WTC11 (cell line): ENCODE measurements around the gene MOB3B.

Experiments
- ARID4B ChIP-seq: sonication (generic); formaldehyde crosslinking; IDR thresholded peaks from 2 replicates; pipeline ENCODE4 v1.8.0; 2023; ENCODE audit warnings: missing genetic modification reagents, mild to moderate bottlenecking, borderline replicate concordance
- ATF1 ChIP-seq: sonication (generic); formaldehyde crosslinking; IDR thresholded peaks from 2 replicates; pipeline ENCODE4 v1.8.1; 2023; ENCODE audit warnings: mild to moderate bottlenecking, moderate library complexity, missing genetic modification reagents
- CDX4 ChIP-seq: fragments of 250-450 bp; sonication (Bioruptor Pico); IDR thresholded peaks from 2 replicates; pipeline ENCODE4 v1.9.0; 2021; ENCODE audit warnings: moderate library complexity, mild to moderate bottlenecking, inconsistent platforms, borderline replicate concordance
- CTCF ChIP-seq: fragments of 200-600 bp; IDR thresholded peaks from 2 replicates; pipeline ENCODE4 v1.8.0; 2022; ENCODE audit warnings: antibody characterized with exemption
- ELF4 ChIP-seq: sonication (generic); formaldehyde crosslinking; IDR thresholded peaks from 2 replicates; pipeline ENCODE4 v1.8.1; 2022; ENCODE audit warnings: low read depth, mild to moderate bottlenecking, moderate library complexity, missing genetic modification reagents
- HMGA2 ChIP-seq: fragments of 250-450 bp; sonication (Bioruptor Pico); IDR thresholded peaks from 2 replicates; pipeline ENCODE4 v1.4.0; 2021; ENCODE audit warnings: mild to moderate bottlenecking, moderate library complexity
- PRRX2 ChIP-seq: fragments of 250-450 bp; sonication (Bioruptor Pico); IDR thresholded peaks from 2 replicates; pipeline ENCODE4 v1.8.0; 2021; ENCODE audit warnings: mild to moderate bottlenecking
- USF1 ChIP-seq: sonication (generic); formaldehyde crosslinking; IDR thresholded peaks from 2 replicates; pipeline ENCODE4 v1.8.0; 2022; ENCODE audit warnings: mild to moderate bottlenecking, missing genetic modification reagents
- ZNF423 ChIP-seq: fragments of 250-450 bp; sonication (Bioruptor Pico); IDR thresholded peaks from 2 replicates; pipeline ENCODE4 v2.1.2; 2022; ENCODE audit warnings: mild to moderate bottlenecking, moderate library complexity

GRCh38 chr9:27445057-27445595 lies 84.5 kb downstream of the MOB3B start:
- TF ChIP-seq USF1 (CRISPR knock-in tag) (no peak), ZNF423 (CRISPR knock-in tag) (no peak), CTCF (no peak), ATF1 (no peak), PRRX2 (CRISPR knock-in tag) (no peak), CDX4 (CRISPR knock-in tag) (no peak), ARID4B (no peak), ELF4 (CRISPR knock-in tag) (no peak), HMGA2 (CRISPR knock-in tag) (no peak)
